ENCODE measurements around the gene GDPD1.

GRCh38 chr17:59185997-59186396 lies 34.3 kb upstream of the GDPD1 start:
- TF ChIP-seq REST (IDR thresholded peaks at IDR 0.05; ENCODE audit: borderline replicate concordance), result no peak
- no peak for TF ChIP-seq CTCF (IDR thresholded peaks at IDR 0.05; ENCODE audit: poor library complexity, severe bottlenecking)
- no peak for TF ChIP-seq EZH2 (IDR thresholded peaks at IDR 0.05; ENCODE audit: borderline replicate concordance, insufficient read depth, low read length, poor library complexity, severe bottlenecking)
- TF ChIP-seq RAD21 (conservative IDR thresholded peaks at IDR 0.05), result no peak
- no peak for TF ChIP-seq POLR2AphosphoS5 (IDR thresholded peaks at IDR 0.05)
- no peak for TF ChIP-seq EP300 (conservative IDR thresholded peaks at IDR 0.05; ENCODE audit: poor library complexity, severe bottlenecking)
- TF ChIP-seq TAF1 (IDR thresholded peaks at IDR 0.05; ENCODE audit: low read depth), result no peak
- TF ChIP-seq MXI1 (conservative IDR thresholded peaks at IDR 0.05; ENCODE audit: poor library complexity, severe bottlenecking), result no peak

Measured in neural cell (in vitro differentiated cells).